Activated CD4-positive, alpha-beta T cell treated with anti-CD3 and anti-CD28 coated beads, Interleukin-2, Interleukin-6, amounts not matched to agents 100 ng/mL and 50 ng/mL, durations not matched to agents 16 hours and 8 hours (primary cell): ENCODE results near the gene ZFP36.
A peak's percentile ranks its signal among the peaks of the same experiment; 100 is the strongest.

Source experiments
- DNase-seq: peaks from one replicate; pipeline ENCODE4 v3.0.0-alpha.2; 2020

Gene ZFP36

DNA sequence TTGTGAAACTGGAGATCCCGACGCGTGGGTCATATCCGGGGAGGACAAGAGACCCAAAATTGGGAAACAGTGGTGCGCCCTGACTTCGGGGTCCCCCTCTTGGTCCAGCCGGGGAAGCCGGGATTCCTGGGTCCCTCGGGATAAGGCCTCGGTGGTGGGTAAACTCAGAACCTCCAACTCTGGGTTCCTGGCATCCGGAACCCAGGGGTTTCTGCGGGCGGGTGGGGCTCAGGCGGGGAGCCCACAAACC is 688 bp downstream of the ZFP36 start:
- DNase-seq = peak; percentile 78

DNA sequence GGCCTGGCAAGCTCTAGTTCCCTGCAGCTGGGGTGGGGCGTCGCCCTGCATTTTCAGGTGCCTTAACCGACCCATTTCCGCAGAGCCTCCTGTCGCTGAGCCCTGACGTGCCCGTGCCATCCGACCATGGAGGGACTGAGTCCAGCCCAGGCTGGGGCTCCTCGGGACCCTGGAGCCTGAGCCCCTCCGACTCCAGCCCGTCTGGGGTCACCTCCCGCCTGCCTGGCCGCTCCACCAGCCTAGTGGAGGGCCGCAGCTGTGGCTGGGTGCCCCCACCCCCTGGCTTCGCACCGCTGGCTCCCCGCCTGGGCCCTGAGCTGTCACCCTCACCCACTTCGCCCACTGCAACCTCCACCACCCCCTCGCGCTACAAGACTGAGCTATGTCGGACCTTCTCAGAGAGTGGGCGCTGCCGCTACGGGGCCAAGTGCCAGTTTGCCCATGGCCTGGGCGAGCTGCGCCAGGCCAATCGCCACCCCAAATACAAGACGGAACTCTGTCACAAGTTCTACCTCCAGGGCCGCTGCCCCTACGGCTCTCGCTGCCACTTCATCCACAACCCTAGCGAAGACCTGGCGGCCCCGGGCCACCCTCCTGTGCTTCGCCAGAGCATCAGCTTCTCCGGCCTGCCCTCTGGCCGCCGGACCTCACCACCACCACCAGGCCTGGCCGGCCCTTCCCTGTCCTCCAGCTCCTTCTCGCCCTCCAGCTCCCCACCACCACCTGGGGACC is 1.2 kb downstream of the ZFP36 start:
- no peak for DNase-seq

DNA sequence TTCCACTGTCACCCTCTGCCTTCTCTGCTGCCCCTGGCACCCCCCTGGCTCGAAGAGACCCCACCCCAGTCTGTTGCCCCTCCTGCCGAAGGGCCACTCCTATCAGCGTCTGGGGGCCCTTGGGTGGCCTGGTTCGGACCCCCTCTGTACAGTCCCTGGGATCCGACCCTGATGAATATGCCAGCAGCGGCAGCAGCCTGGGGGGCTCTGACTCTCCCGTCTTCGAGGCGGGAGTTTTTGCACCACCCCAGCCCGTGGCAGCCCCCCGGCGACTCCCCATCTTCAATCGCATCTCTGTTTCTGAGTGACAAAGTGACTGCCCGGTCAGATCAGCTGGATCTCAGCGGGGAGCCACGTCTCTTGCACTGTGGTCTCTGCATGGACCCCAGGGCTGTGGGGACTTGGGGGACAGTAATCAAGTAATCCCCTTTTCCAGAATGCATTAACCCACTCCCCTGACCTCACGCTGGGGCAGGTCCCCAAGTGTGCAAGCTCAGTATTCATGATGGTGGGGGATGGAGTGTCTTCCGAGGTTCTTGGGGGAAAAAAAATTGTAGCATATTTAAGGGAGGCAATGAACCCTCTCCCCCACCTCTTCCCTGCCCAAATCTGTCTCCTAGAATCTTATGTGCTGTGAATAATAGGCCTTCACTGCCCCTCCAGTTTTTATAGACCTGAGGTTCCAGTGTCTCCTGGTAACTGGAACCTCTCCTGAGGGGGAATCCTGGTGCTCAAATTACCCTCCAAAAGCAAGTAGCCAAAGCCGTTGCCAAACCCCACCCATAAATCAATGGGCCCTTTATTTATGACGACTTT is 2.0 kb downstream of the ZFP36 start:
- no peak for DNase-seq

DNA sequence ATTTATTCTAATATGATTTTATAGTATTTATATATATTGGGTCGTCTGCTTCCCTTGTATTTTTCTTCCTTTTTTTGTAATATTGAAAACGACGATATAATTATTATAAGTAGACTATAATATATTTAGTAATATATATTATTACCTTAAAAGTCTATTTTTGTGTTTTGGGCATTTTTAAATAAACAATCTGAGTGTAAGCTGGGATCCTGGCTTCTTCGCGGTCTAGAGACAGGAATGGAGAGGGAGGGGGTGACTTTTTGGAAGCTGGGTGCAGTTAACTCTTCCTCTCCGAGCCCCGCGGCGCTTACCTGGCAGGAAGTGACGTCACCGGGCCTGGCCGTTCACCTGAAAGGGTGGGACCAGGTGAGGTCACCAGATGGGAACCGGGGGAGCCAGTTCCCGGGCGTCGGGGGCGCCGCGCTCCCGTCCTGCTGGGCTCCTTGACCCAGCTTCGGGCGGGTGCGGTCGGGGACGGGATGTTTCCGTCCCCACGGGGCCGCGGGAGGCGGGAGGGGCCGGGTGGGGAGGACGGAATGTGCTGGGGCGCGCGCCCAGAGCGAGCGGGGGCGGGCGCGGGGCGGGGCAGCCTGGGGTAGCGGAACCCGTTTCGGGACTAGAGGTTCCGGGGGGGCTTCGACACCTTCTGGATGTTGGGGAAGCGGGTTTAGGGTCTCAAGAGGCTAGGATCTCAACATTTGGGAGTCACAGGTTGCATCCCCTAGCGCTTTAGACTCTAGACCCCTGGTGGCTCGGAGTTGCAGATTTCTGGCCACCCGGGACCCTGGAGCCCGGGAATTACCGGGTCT is 2.8 kb downstream of the ZFP36 start:
- DNase-seq = peak; percentile 86

DNA sequence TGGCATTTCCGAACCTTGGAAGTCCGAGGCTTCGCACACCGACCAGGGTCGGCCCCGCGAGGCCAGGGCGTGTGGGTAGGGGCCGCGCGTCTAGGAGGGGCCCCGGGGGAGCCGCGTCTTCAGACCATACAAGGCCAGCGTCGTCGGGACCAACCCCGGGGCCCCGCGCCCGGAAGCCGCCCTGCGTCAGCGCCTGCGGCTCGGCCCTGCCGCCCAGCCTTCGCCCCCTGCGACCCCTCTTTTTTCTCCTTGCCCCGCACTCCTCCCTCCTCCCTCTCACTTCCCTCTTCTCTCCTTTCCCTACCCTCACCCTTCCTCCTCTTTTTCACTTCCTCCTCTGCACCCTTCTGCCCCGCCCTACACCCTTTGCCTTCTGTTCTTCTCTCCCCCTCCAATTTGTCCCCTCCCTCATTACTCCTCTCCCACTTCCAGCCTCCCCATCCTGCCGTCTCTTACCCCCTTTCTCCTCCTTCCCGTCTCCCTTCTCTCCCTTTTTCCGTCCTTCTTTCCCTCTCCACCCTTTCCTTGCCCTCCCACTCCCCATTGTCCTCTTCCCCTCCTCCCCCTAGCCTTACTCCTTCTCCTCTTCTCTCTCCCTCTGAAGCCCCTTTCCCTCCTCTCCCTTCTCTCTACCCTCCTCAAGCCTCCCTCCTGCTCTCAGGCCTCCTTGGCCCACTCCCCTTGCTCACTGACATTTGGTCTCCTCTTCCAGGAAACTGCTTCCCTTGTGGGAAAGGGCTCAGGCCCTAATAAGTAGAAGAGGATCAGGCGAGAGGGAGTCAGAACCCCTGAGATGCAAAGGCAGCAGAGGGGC is 3.6 kb downstream of the ZFP36 start:
- peak; percentile 69 for DNase-seq

DNA sequence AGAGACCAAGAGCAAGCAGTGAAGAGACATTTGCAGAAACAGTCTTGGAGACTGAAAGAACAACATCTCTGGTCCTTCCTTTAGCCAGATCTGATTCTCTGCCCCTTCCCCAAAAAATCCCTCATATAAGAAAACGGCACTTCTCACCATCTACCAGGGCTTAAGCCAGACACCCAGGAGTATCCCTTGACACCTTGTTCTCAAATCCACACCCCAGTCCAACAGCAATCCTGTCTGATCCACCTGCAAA is 4.1 kb downstream of the ZFP36 start:
- DNase-seq = no peak

DNA sequence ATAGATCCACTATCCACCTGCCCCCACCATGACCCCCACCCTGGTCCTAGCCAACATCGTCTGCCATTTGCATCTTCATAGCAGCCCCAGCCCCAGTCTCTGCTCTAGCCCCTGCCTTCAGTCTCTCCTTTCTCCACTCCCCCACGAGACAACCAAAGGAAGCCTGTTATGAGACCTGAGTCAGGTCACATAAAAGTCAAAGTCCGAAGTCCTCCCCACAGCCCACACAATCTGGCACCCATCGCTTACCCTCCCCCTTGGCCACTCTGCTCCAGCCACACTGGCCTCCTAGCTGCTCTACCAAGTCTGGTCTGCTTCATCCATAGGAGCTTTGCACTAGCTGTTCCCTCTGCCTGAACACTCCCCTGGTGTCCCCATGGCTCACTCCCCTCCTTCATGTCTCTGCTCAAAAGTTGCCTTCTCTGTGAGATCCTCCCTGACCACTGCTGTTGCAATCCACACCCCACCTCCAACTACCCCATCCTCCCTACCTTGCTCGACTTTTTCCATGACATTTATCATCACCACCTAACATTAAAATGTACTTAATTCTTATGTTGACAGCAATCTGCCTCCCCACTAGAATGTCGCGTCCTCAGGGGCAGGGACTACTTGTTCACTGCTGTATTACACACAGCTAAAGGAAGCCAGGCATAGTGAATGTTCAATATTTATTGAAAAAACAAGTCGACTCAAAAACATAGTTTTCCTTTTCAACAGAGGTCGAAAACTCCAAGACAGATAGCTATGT is 4.6 kb downstream of the ZFP36 start:
- no peak for DNase-seq

DNA sequence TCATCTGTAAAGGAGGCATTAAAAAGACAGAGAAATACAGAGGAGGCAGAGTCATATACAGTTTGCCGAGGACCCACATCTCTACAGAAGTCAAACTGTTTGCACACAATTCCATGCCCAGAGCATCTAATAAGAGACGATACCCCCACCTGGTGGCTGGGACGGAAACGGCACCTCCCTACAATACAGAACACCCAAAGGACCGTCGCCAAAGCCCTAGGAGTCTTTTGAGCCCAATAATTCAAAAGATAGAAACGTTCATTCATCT is 5.1 kb downstream of the ZFP36 start:
- peak; percentile 93 for DNase-seq

DNA sequence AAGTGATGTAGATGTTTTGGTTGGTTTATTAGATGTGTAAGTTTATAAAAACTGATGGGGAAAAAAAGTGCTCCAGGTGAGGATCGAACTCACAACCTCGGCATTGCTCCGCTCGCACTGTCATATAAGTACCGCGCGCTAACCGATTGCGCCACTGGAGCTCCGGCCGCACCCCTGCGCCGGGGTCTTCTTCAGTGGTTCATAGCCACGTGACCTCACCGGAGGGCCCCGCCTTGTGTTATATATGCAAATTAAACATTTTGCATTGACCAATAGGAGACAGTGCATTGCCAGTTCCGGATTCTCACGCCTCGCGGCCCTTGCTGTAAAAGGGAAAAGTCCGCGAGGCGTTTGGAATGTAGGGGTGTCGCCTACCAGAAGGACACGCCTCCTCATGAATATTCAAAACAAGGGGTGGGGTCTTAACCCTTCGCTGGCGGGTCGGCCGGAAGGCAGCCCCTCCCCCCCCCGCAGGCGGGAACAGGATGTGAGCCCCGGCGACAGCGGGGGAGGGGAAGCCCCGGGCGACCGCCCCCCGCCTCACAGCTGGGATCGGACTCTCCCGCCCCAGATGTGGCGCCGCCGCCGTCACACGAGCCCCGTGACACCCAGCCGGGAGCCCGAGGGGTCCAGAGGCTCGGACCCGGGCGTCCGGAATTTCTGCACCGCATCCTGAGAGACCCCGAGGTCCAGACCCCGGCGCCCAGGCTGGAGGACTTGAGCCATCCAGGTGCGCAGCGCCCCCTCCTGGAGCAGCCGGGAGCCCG is 5.6 kb downstream of the ZFP36 start, which contains the start of gene PLEKHG2:
PLEKHG2 (plus strand) TSS at position 570 of the 767 bp plus-strand sequence. CDS start 1,418 bp downstream, outside the sequence.
- DNase-seq = peak; percentile 98

DNA sequence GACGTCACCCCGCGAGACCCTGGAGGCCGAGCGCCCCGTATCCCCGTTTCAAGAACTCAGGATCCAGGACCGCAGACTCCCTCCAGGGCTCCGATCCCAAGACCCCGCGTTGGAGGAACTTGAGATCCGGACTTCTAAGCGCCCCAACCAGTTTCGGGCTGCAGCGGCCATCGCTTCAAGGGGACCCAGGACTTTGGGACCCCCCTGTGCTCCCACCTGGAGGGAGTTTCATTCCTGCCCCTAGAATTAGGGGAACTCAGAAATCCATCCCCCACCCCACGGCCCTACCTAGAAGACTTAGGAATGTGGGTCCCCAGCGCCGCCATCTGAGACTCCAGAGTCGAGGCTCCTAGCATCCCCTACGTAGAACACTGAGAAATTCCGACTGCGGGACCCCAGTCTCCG is 6.2 kb downstream of the ZFP36 start:
- no peak for DNase-seq

DNA sequence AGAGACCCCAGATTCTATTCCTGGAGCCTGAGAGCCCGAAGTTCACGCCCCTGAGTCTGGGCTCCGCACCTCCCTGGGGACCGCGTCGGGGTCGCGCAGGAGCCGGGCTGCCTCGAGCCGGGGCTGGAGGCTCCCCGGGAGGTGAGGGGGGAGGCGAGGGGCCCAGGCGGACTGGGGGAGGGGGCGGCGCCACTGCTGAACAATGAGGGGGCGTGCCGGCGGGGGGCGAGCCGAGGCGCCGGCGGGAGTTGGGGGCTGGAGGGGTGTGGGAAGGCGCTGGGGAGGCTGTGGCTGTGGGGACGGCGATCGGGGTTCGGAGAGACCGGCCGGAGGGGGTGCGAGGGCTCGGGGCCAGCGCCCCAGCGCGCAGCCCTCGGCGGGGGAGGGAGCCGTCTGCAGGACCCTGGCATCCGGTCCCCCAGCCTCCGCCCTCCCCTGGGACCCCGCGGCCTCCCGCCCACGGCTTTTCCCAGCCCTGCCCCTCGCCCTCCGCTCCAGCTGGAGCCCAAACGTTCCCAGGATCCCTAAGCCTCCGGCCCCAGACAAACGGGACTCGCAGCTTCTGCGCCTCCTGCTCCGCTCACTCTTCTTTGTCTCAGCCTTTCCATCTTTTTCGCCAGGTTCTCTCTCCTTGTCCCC is 6.7 kb downstream of the ZFP36 start:
- DNase-seq = no peak

DNA sequence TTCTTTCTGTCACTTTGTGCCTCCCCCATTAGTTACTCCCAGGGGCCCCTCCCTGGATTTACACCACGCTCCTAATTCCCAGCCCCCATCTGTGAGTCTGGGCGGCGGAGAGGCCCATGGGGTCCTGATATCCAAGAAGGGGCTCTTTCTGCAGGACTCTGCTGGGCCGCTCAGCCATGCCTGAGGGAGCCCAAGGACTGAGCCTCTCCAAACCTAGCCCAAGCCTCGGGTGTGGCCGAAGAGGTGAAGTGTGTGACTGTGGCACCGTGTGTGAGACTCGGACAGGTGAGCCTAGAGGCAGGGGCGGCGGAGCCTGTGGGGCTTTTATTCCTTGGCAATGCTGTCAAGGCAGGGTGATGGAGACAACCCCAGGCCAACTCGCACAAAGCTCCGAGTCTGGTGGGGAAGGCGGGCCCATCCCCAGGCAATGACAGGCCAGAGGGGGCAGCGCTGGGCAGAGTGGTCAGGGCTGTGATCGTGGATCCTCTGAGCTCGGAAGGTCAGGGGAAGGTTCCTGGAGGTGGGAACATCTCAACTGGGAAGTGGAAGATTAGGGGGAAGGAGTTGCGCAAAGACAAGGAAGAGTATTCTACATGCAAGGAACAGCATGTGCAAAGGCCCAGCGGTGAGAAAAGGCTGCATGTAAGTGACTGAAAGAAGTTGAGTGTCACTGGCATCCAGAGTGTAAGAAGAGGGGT is 7.4 kb downstream of the ZFP36 start:
- no peak for DNase-seq

DNA sequence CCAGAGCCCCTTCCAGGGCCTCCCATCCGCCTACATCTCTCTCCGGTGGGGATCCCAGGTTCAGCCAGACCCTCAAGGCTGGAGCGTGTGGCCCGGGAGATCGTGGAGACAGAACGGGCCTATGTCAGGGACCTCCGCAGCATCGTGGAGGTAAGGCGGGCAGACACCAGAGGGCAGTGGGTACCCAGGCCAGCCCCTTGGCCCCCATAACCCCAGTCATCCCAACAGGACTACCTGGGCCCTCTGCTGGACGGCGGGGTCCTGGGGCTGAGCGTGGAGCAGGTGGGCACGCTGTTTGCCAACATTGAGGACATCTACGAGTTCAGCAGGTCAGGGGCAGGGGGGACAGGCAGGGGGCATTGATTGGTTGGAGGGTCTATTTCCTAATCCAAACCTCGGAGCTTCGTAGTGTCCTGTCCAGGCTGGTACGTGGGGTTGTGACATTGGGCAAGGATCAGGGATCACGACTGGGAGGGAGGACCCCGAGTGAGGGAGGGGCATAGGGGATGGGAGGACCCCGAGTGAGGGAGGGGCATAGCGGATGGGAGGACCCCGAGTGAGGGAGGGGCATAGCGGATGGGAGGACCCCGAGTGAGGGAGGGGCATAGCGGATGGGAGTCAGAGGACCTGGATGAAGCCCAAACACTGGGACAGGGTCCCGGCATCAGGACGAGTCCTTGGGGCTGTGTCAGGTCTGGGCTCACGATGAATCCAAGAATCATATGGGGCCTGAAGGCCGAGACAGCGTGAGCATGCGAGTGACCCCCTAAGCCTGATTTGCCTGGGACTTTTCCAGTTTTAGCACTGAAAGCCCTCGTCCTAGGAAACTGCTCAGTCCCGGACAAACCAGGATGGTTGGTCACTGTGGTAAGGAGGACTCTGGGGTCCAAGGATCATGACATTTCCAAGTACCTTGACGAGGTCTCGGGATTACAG is 8.7 kb downstream of the ZFP36 start:
- DNase-seq = no peak

DNA sequence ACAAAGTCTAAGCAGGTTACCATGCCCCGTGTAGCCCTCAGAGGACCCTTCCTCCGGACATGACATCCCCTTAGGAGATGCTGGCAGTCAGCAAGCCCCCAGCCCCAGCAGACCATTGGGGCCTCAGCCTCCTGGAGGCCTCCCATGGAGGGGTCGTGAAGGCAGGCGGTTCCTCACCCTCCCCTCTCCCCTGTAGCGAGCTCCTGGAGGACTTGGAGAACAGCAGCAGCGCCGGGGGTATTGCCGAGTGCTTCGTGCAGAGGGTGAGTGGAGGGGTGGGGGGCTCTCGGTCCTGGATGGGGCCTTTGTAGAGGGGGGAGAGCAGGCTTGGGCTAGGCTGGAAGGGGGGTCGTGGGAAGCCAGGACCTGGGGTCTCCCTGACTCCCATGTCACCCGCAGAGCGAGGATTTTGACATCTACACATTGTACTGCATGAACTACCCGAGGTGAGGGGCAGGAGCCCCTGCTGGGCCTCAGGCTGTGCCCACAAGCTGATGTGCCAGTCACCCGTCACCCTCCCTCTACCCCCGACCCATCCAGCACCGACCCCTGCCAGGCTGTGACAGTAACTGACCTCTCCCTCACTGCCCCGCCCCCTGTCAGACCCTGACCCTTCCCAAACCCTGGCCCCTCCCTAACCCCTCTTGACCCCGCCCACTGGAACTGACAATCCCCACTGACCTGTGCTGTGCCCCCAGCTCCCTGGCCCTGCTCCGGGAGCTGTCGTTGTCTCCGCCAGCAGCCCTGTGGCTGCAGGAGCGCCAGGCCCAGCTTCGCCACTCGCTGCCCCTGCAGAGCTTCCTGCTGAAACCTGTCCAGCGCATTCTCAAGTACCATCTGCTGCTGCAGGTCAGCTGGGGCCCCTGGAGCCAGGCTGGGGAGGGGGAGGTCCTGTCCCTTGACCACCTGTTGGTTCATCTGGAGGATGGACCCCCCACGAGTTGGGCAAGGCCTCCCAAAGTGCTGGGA is 9.8 kb downstream of the ZFP36 start:
- DNase-seq = no peak

DNA sequence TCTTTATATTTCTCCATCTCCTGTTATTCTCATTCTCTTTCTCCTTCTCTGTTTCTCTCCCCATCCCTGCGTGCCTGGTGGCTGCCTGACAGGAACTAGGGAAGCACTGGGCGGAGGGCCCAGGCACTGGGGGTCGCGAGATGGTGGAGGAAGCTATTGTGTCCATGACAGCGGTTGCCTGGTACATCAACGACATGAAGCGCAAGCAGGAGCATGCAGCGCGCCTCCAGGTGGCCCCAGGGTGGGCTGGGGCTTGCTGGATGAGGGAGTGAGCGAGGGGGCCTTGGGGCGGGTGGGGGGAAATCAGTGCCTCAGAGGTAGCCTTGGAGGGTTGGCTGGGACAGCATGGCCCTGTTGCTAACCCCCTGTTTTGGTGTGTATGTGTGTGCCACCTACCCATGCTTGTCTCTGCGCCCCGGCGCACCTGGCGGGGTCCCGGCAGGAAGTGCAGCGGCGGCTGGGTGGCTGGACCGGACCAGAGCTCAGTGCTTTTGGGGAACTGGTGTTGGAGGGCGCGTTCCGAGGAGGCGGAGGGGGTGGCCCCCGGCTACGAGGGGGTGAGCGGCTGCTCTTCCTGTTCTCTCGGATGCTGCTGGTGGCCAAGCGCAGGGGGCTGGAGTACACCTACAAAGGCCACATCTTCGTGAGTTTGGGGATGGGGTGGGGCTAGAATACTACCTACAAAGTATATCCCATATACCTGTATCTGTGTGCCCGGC is 11.0 kb downstream of the ZFP36 start:
- no peak for DNase-seq

DNA sequence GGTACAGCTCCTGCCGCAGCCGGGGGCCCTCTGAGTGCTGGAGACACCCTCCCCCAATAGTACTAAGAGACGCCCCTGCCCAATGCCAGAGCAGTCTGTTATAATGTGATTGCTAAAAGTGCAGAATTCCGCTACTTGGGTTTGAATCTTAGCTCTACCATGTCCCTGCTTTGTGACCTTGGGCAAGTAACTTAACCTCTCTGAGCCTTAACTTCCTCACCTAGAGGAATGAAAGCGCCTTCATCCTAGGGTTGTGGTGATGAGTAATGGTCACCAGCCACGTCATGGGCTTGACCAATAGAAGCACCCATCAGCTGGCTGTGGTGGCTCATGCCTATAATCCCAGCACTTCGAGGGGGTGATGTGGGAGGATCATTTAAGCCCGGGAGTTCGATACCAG is 12.4 kb downstream of the ZFP36 start:
- no peak for DNase-seq

DNA sequence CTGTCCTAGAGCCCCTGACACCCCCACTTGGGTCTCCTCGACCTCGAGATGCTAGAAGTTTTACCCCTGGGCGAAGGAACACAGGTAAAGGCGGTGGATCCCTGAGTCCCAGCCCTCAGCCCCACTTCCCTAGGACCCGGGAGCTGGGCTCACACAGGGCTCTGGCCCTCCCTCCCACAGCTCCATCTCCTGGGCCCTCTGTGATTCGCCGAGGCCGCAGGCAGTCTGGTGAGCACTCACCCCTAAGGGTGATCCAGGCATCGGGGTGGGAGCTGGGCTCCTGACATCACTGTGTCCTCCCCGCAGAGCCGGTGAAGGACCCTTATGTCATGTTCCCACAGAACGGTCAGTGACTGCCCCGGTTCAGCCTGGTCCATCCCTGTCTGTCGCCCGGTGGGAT is 14.1 kb downstream of the ZFP36 start:
- DNase-seq = no peak

DNA sequence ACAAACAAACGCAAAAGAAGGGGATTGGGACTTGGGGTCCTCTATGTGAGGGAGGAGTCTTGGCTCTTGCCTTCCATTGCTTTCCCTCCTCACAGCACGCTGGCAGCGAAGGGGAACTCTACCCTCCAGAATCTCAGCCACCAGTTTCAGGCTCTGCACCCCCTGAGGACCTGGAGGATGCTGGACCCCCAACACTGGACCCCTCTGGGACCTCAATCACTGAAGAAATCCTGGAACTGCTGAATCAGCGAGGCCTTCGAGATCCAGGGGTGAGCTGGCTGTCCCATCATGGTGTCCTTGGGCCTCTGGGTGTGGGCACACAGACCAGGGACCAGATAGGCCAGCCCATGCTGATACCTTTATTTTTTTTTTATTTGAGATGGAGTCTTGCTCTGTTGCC is 15.4 kb downstream of the ZFP36 start:
- DNase-seq = no peak
